Neuronal stem cell (in vitro differentiated cells): ENCODE data around the gene DDAH1.

ENCODE experiments used
- DNase-seq: peaks from one replicate; pipeline ENCODE4 v3.0.0-alpha.2; 2013; ENCODE audit warnings: low spot score
- H2AFZ ChIP-seq: one replicate; pipeline ENCODE4 v1.6.1; 2013; ENCODE audit warnings: mild to moderate bottlenecking, low read length, inconsistent platforms
- H2AK5ac ChIP-seq: 2 replicates; pipeline ENCODE4 v1.6.1; 2013; ENCODE audit warnings: low read depth, mild to moderate bottlenecking, inconsistent platforms, low read length, moderate library complexity, mixed read lengths
- H2BK120ac ChIP-seq: 2 replicates; pipeline ENCODE4 v1.6.1; 2013; ENCODE audit warnings: low read depth, mild to moderate bottlenecking, inconsistent platforms, low read length, moderate library complexity, mixed read lengths
- H2BK12ac ChIP-seq: one replicate; pipeline ENCODE4 v1.6.1; 2013; ENCODE audit warnings: low read length, inconsistent platforms
- H2BK15ac ChIP-seq: 2 replicates; pipeline ENCODE4 v1.6.1; 2013; ENCODE audit warnings: mild to moderate bottlenecking, low read length, inconsistent platforms, mixed read lengths
- H2BK5ac ChIP-seq: one replicate; pipeline ENCODE4 v1.6.1; 2013; ENCODE audit warnings: inconsistent platforms, mild to moderate bottlenecking, low read length, moderate library complexity
- H3K14ac ChIP-seq: one replicate; pipeline ENCODE4 v1.6.1; 2013; ENCODE audit warnings: low read length, inconsistent platforms
- H3K18ac ChIP-seq: 2 replicates; pipeline ENCODE4 v1.6.1; 2013; ENCODE audit warnings: low read length, inconsistent platforms
- H3K23ac ChIP-seq: 2 replicates; pipeline ENCODE4 v1.6.1; 2013; ENCODE audit warnings: low read depth, mild to moderate bottlenecking, mixed read lengths, low read length, inconsistent platforms; ENCODE audit not compliant: poor library complexity
- H3K27ac ChIP-seq: replicated peaks from 3 replicates; pipeline ENCODE4 v1.5.1; 2013; ENCODE audit warnings: low read length, inconsistent platforms
- H3K27me3 ChIP-seq, 3 experiments: 2 replicates each; pipeline ENCODE4 v1.6.1; 2013; ENCODE audit warnings: low read length in 3 of 3, mild to moderate bottlenecking in 2 of 3, inconsistent platforms in 1 of 3, low read depth in 1 of 3, mixed read lengths in 1 of 3, moderate library complexity in 1 of 3; ENCODE audit not compliant: control insufficient read depth in 3 of 3, insufficient read depth in 3 of 3
- H3K36me3 ChIP-seq, 2 donors: replicated peaks in 1 of 2; 2 replicates each; pipeline ENCODE4 v1.6.1; 2013; ENCODE audit warnings: low read length in 2 of 2; ENCODE audit not compliant: control insufficient read depth in 2 of 2, insufficient read depth in 2 of 2
- H3K4ac ChIP-seq: 2 replicates; pipeline ENCODE4 v1.6.1; 2013; ENCODE audit warnings: inconsistent platforms, mild to moderate bottlenecking, low read length, moderate library complexity
- H3K4me1 ChIP-seq, 2 donors: 1 replicate in 1 of 2; 2 replicates in 1 of 2; pipeline ENCODE4 v1.6.1; 2013; ENCODE audit warnings: low read length in 2 of 2, low read depth in 1 of 2; ENCODE audit not compliant: control insufficient read depth in 2 of 2, insufficient read depth in 1 of 2
- H3K4me2 ChIP-seq: one replicate; pipeline ENCODE4 v1.6.1; 2013; ENCODE audit warnings: mild to moderate bottlenecking, low read length, inconsistent platforms; ENCODE audit not compliant: insufficient read depth, poor library complexity, severe bottlenecking
- H3K4me3 ChIP-seq, 2 donors: 2 replicates each; pipeline ENCODE4 v1.5.1; 2013; ENCODE audit warnings: low read length in 2 of 2, mild to moderate bottlenecking in 2 of 2, inconsistent platforms in 1 of 2, moderate library complexity in 1 of 2
- H3K79me1 ChIP-seq: one replicate; pipeline ENCODE4 v1.6.1; 2013; ENCODE audit warnings: low read depth, mild to moderate bottlenecking, inconsistent platforms, low read length, moderate library complexity
- H3K9ac ChIP-seq: one replicate; pipeline ENCODE4 v1.6.1; 2013; ENCODE audit warnings: mild to moderate bottlenecking, low read depth, low read length, inconsistent platforms; ENCODE audit not compliant: poor library complexity
- H3K9me3 ChIP-seq, 2 donors: replicated peaks in 1 of 2; 2 replicates each; pipeline versions ENCODE3 to v1.6.1; 2013; ENCODE audit warnings: low read length in 2 of 2, mild to moderate bottlenecking in 2 of 2, inconsistent platforms in 1 of 2, low read depth in 1 of 2, mixed read lengths in 1 of 2, moderate library complexity in 1 of 2; ENCODE audit not compliant: control insufficient read depth in 2 of 2, insufficient read depth in 1 of 2
- H4K8ac ChIP-seq: one replicate; pipeline ENCODE4 v1.6.1; 2013; ENCODE audit warnings: low read depth, mild to moderate bottlenecking, inconsistent platforms, low read length, moderate library complexity
- H4K91ac ChIP-seq: one replicate; pipeline ENCODE4 v1.6.1; 2013; ENCODE audit warnings: low read length, low read depth, mild to moderate bottlenecking, inconsistent platforms; ENCODE audit not compliant: poor library complexity
- WGBS, 2 donors: extraction: QIAGEN DNeasy Blood & Tissue Kit; methylation state at CpG; one replicate each; pipeline ENCODE4 v1.1.7; 2013; ENCODE audit warnings: missing lambda C conversion rate in 2 of 2, mixed read lengths in 1 of 2; ENCODE audit not compliant: insufficient read length in 2 of 2, insufficient replicate concordance in 1 of 2; ENCODE audit errors: extremely low coverage in 2 of 2; 5-methylcytosine and 5-hydroxymethylcytosine counted together

Gene DDAH1

DNA sequence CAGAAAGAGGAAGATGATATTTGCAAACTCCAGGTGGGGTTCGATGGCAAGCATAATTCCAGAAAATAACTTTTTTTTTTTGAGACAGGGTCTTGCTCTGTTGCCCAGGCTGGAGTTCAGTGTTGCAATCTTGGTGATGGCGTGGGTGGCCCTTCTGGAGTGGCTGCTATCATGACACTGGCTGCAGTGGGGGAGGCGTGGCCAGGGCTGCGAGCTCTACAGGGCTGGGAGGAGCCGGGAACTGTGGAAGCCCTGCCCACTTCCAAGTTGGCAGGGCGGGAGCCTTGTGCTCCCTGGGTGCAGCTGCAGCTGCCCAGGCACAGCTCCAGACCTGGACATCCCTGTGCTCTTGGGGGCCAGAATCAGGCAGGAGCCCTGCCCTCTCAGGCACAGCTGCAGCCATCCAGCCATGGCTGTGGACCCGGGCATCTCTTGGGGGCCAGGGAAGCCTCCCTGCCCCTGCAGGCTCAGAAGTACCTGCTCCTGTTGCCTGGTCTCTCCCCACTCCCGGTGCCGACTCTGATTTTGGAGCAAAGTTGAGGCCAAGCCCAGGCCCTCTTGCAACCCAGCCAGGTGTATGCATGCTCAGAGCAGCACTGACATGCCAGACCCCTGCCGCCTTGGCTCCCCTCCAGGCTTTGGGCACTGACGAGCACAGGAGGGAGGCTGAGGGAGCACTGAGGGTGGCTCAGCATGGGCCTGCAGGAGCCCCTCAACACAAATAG is 181.3 kb downstream of the DDAH1 start:
- Histone ChIP-seq H3K27ac (no peak overlapping the region), H2BK12ac (no peak overlapping the region), H2AFZ (no peak overlapping the region), H4K8ac (no peak overlapping the region), H2BK120ac (no peak overlapping the region), H3K27me3 (no peaks in the 10 kb centered on the region), H2BK5ac (no peak overlapping the region), H3K4me3 (no peak overlapping the region), H3K14ac (no peak overlapping the region), H2AK5ac (peak overlapping the region; percentile 49), H4K91ac (peak overlapping the region; percentile 53), H2BK15ac (peak overlapping the region; percentile 21), H3K23ac (no peak overlapping the region), H3K9ac (no peak overlapping the region), H3K4ac (no peak overlapping the region), H3K18ac (peak overlapping the region; percentile 44), H3K36me3 (no peaks in the 10 kb centered on the region), H3K4me1 (no peaks in the 10 kb centered on the region), H3K4me2 (no peak overlapping the region), H3K9me3 (no peaks in the 10 kb centered on the region), H3K79me1 (no peaks in the 10 kb centered on the region)
- DNase-seq: no peak
- WGBS, 2 donors: no CpG with 5 or more reads among the region's 11 CpGs

DNA sequence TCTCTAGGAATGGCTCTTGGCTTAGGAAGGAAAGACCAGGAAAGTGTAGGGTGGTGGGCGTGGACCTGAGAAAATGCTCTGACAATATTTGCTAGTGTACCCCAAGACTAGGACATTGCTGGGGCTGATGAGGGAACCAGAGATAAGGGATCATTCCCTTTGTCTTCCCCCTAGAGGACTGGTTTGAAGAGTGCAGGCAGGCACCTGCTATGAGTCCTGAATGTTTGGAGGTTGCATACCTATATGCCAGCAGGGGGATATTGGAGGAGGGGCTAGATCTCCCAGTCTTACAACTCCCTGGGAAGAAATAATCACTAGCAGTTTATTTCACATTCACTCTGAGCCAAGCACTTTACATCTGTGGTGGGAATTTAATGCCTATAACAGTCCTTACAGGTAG is 182.5 kb downstream of the DDAH1 start:
- DNase-seq: no peak
- no CpG with 5 or more reads among the region's 1 CpG for WGBS, 2 donors
- H3K18ac ChIP-seq: no peak overlapping the region

DNA sequence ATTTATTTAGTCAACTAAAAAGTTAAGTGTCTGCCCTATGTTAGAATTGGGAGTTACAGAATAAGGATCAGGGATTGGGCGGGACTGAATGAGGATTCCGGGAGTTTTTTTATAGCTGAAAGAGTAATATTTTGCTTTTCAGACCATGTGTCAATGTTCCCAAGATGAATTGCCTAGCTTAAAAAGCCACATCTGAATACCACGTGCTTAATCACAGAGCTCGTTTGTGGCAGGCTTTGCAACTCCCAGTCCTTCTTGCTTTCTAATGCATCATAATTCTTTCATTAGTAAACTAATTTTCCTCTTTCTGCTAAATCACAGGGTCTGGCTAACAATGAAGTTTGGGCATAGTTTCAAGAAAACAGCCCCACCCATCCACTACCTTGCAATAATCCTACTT is 184.3 kb downstream of the DDAH1 start:
- no peaks in the 10 kb centered on the region for H3K9me3 ChIP-seq
- no peak overlapping the region for H4K91ac ChIP-seq
- H3K23ac ChIP-seq: no peak overlapping the region
- H3K27me3 ChIP-seq: no peaks in the 10 kb centered on the region
- H2AK5ac ChIP-seq: no peak overlapping the region
- no peaks in the 10 kb centered on the region for H3K79me1 ChIP-seq
- no peak overlapping the region for H4K8ac ChIP-seq
- WGBS, 2 donors: no CpG with 5 or more reads among the region's 4 CpGs
- no peak overlapping the region for H3K9ac ChIP-seq
- no peak overlapping the region for H2BK15ac ChIP-seq
- H3K36me3 ChIP-seq: no peaks in the 10 kb centered on the region
- no peak overlapping the region for H3K4me2 ChIP-seq
- H3K18ac ChIP-seq: no peak overlapping the region
- no peak overlapping the region for H2BK12ac ChIP-seq
- no peak for DNase-seq
- no peak overlapping the region for H3K4ac ChIP-seq
- H2BK120ac ChIP-seq: no peak overlapping the region
- H2AFZ ChIP-seq: no peak overlapping the region
- H3K14ac ChIP-seq: no peak overlapping the region
- no peak overlapping the region for H2BK5ac ChIP-seq
- no peaks in the 10 kb centered on the region for H3K4me1 ChIP-seq
- H3K4me3 ChIP-seq: no peak overlapping the region
- no peak overlapping the region for H3K27ac ChIP-seq

More for the DNA sequence above, 182.5 kb downstream of the DDAH1 start:
- Histone ChIP-seq H3K27me3 (no peaks in the 10 kb centered on the region), H4K8ac (no peak overlapping the region), H3K27ac (no peak overlapping the region), H2AFZ (no peak overlapping the region), H4K91ac (no peak overlapping the region), H3K23ac (no peak overlapping the region), H3K4ac (no peak overlapping the region), H3K4me2 (no peak overlapping the region), H3K9ac (no peak overlapping the region), H3K36me3 (no peaks in the 10 kb centered on the region), H3K4me3 (no peak overlapping the region), H2BK120ac (no peak overlapping the region), H3K79me1 (no peaks in the 10 kb centered on the region), H2AK5ac (no peak overlapping the region), H2BK5ac (no peak overlapping the region), H2BK15ac (no peak overlapping the region), H3K14ac (no peak overlapping the region), H3K9me3 (no peaks in the 10 kb centered on the region), H3K4me1 (no peaks in the 10 kb centered on the region), H2BK12ac (no peak overlapping the region)

DNA sequence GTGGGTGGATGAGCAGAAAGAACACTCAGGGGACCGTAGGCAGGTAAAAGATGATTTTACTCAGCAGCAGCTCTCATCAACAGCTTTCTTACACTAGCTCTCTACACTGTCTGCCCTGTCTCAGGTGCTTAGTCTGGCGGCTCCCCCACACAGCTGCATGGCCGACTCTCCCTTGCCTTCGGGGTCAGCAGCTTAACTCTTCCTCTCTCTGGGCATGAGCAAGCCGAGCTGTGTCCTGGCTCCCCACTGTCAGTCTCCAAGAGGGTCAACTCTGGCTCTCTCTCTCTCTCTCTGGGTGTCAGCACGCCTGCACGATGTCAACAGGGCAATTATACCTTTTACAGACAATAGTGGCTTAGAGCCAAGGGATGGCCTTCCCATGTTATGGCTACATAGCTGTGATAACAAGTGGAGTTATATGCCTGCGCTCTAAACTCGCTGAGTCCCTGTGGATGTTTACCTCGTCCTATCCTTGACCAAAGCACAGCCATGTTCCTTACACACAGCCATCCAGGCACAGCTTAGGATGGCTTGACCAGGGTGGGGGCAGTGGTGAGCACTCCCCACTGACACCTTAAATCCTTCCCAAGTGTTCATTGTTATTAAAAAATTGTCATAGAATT is 185.4 kb downstream of the DDAH1 start:
- Histone ChIP-seq H2BK120ac (no peak overlapping the region), H3K79me1 (no peaks in the 10 kb centered on the region), H3K23ac (no peak overlapping the region), H3K27ac (no peak overlapping the region), H2BK15ac (no peak overlapping the region), H3K27me3 (no peaks in the 10 kb centered on the region), H3K18ac (no peak overlapping the region), H4K8ac (no peak overlapping the region), H2BK5ac (no peak overlapping the region), H3K4me3 (no peak overlapping the region), H3K4me2 (no peak overlapping the region), H2BK12ac (no peak overlapping the region), H2AK5ac (no peak overlapping the region), H3K36me3 (no peaks in the 10 kb centered on the region), H3K9me3 (no peaks in the 10 kb centered on the region), H3K4ac (no peak overlapping the region), H2AFZ (no peak overlapping the region), H3K4me1 (peaks cover 2 to 4% of the 10 kb centered on the region in 2 donors), H3K14ac (no peak overlapping the region), H4K91ac (no peak overlapping the region), H3K9ac (no peak overlapping the region)
- no peak for DNase-seq
- WGBS, 2 donors: no CpG with 5 or more reads among the region's 10 CpGs
